ENCODE results near the gene UCK1.

Gene UCK1

GRCh38 chr9:131496844-131497405, 34.1 kb downstream of the UCK1 start:
- no peak for DNase-seq

- DNase-seq: no peak
Observed at GRCh38 chr9:131495785-131496184, 35.3 kb downstream of the UCK1 start.

GRCh38 chr9:131494296-131494870, 36.7 kb downstream of the UCK1 start:
- DNase-seq: no peak

- DNase-seq: no peak
Observed at GRCh38 chr9:131492070-131492469, 39.0 kb downstream of the UCK1 start.

GRCh38 chr9:131491001-131491710, 39.9 kb downstream of the UCK1 start:
- DNase-seq: no peak

- no peak for DNase-seq
Observed at GRCh38 chr9:131490514-131490913, 40.5 kb downstream of the UCK1 start.

GRCh38 chr9:131487621-131488031, 43.4 kb downstream of the UCK1 start:
- DNase-seq: no peak

GRCh38 chr9:131487001-131487400, 44.1 kb downstream of the UCK1 start:
- no peak for DNase-seq

GRCh38 chr9:131485728-131486422, 45.2 kb downstream of the UCK1 start:
- no peak for DNase-seq

- no peak for DNase-seq
Observed at GRCh38 chr9:131485206-131485605, 45.9 kb downstream of the UCK1 start.

GRCh38 chr9:131484560-131485185, 46.4 kb downstream of the UCK1 start:
- DNase-seq: no peak

- DNase-seq: no peak
Observed at GRCh38 chr9:131484051-131484445, 47.0 kb downstream of the UCK1 start.

- no peak for DNase-seq
Observed at GRCh38 chr9:131483319-131484050, 47.6 kb downstream of the UCK1 start.

- DNase-seq: no peak
Observed at GRCh38 chr9:131482343-131483006, 48.6 kb downstream of the UCK1 start.

GRCh38 chr9:131481441-131482342, 49.4 kb downstream of the UCK1 start:
- no peak for DNase-seq

- no peak for DNase-seq
Observed at GRCh38 chr9:131480258-131480657, 50.8 kb downstream of the UCK1 start.

GRCh38 chr9:131478911-131479310, 52.2 kb downstream of the UCK1 start:
- DNase-seq: no peak

- DNase-seq: peak; percentile 46
Observed at GRCh38 chr9:131478421-131478868, 52.6 kb downstream of the UCK1 start.

- DNase-seq: no peak
Observed at GRCh38 chr9:131477816-131478419, 53.1 kb downstream of the UCK1 start.

- no peak for DNase-seq
Observed at GRCh38 chr9:131477367-131477766, 53.7 kb downstream of the UCK1 start.

All from effector CD8-positive, alpha-beta T cell (primary cell).